H1 (cell line): Measurements from ENCODE around the gene STXBP6. TPM values are rescaled to one million over a fixed set of nuclear protein-coding genes. Genes with fewer than 3 reads are reported as not detected.
A peak's percentile ranks its signal among the peaks of the same experiment; 100 is the strongest.

Experiments used
- CTCF ChIA-PET: fragments of 300-600 bp; sonication (Branson Sonifier 250); formaldehyde crosslinking; loops from one replicate; lab custom pipeline; 2021; ENCODE audit not compliant: partially characterized antibody; lab: Charles Lee
- POLR2A ChIA-PET: fragments of 300-600 bp; sonication (Branson Sonifier 250); formaldehyde crosslinking; loops from one replicate; lab custom pipeline; 2021; ENCODE audit warnings: inconsistent platforms; ENCODE audit not compliant: partially characterized antibody; lab: Charles Lee
- DNase-seq, 2 experiments: peaks; one replicate each; pipeline versions ENCODE4 v3.0.0 to v3.0.0-alpha.2; 2010 to 2022; ENCODE audit warnings: low spot score in 2 of 2, low read depth in 1 of 2, mixed read lengths in 1 of 2
- FAIRE-seq: peaks from 2 replicates; lab custom pipeline; 2011; peaks lifted over from hg19 to GRCh38; lab: Jason Lieb, UNC
- H2AFZ ChIP-seq: 2 replicates; pipeline ENCODE4 v1.8.1; 2012; ENCODE audit warnings: low read length, inconsistent platforms
- H2AK5ac ChIP-seq: 2 replicates; pipeline ENCODE4 v1.6.1; 2013; ENCODE audit warnings: low read depth, low read length
- H2BK120ac ChIP-seq: replicated peaks from 2 replicates; pipeline ENCODE3; 2013; ENCODE audit warnings: low read depth, low read length, inconsistent platforms
- H2BK12ac ChIP-seq: 2 replicates; pipeline ENCODE4 v1.6.1; 2013; ENCODE audit warnings: low read depth, low read length
- H2BK15ac ChIP-seq: 2 replicates; pipeline ENCODE4 v1.6.1; 2013; ENCODE audit warnings: low read length
- H2BK20ac ChIP-seq: 2 replicates; pipeline ENCODE4 v1.6.1; 2013; ENCODE audit warnings: low read length
- H2BK5ac ChIP-seq: 2 replicates; pipeline ENCODE4 v1.6.1; 2013; ENCODE audit warnings: low read depth, low read length
- H3K14ac ChIP-seq: 2 replicates; pipeline ENCODE4 v1.6.1; 2013; ENCODE audit warnings: inconsistent platforms; ENCODE audit not compliant: insufficient read length
- H3K18ac ChIP-seq: 2 replicates; pipeline ENCODE4 v1.6.1; 2013; ENCODE audit warnings: low read length; ENCODE audit errors: extremely low read depth
- H3K23ac ChIP-seq: 2 replicates; pipeline ENCODE4 v1.6.1; 2013; ENCODE audit warnings: inconsistent platforms; ENCODE audit not compliant: insufficient read length
- H3K23me2 ChIP-seq: 2 replicates; pipeline ENCODE4 v1.6.1; 2013; ENCODE audit warnings: low read depth, low read length
- H3K27ac ChIP-seq: 2 replicates; pipeline ENCODE4 v1.6.1; 2011; ENCODE audit warnings: low read depth, low read length, inconsistent platforms
- H3K27me3 ChIP-seq, 4 experiments: replicated peaks in 1 of 4; 1 replicate in 1 of 4; 2 replicates in 3 of 4; pipeline versions ENCODE4 v1.6.1 to v1.8.1; 2011 to 2013; ENCODE audit warnings: low read length in 3 of 4, mild to moderate bottlenecking in 3 of 4, inconsistent platforms in 2 of 4, mixed read lengths in 2 of 4, moderate library complexity in 1 of 4; ENCODE audit not compliant: control insufficient read depth in 3 of 4, insufficient read depth in 3 of 4; ENCODE audit errors: extremely low read depth in 1 of 4
- H3K36me3 ChIP-seq, 4 experiments: 2 replicates each; pipeline versions ENCODE4 v1.6.1 to v1.8.1; 2011 to 2013; ENCODE audit warnings: mild to moderate bottlenecking in 4 of 4, low read length in 3 of 4, moderate library complexity in 2 of 4, control low read depth in 1 of 4, inconsistent platforms in 1 of 4; ENCODE audit not compliant: insufficient read depth in 4 of 4, control insufficient read depth in 2 of 4
- H3K4ac ChIP-seq: replicated peaks from 2 replicates; pipeline ENCODE3; 2013; ENCODE audit warnings: low read length, low read depth, mixed read lengths, inconsistent platforms; ENCODE audit not compliant: insufficient read length
- H3K4me1 ChIP-seq, 4 experiments: replicated peaks in 1 of 4; 1 replicate in 1 of 4; 2 replicates in 3 of 4; pipeline versions ENCODE4 v1.6.1 to v1.8.1; 2011 to 2013; ENCODE audit warnings: low read length in 3 of 4, inconsistent platforms in 2 of 4, mixed read lengths in 1 of 4; ENCODE audit not compliant: insufficient read depth in 4 of 4, control insufficient read depth in 3 of 4
- H3K4me2 ChIP-seq, 2 experiments: 2 replicates each; pipeline versions ENCODE4 v1.6.1 to v1.8.1; 2011 to 2013; ENCODE audit warnings: low read depth in 2 of 2, low read length in 2 of 2, control low read depth in 1 of 2, inconsistent platforms in 1 of 2, mild to moderate bottlenecking in 1 of 2; ENCODE audit not compliant: insufficient read depth in 1 of 2
- H3K4me3 ChIP-seq, 4 experiments: fragments of 200-600, 300-600 bp in 1 of 4; sonication (generic), shearing (Covaris generic), sonication (Bioruptor Twin) in 1 of 4; 2 replicates each; pipeline versions ENCODE4 v1.5.1 to v1.8.1; 2011 to 2016; ENCODE audit warnings: low read length in 4 of 4, low read depth in 3 of 4, control low read depth in 2 of 4, inconsistent platforms in 2 of 4, mild to moderate bottlenecking in 2 of 4, mixed read lengths in 1 of 4, moderate library complexity in 1 of 4; ENCODE audit not compliant: insufficient read depth in 2 of 4; ENCODE audit errors: extremely low read depth in 1 of 4
- H3K56ac ChIP-seq: replicated peaks from 2 replicates; pipeline ENCODE3; 2013; ENCODE audit warnings: low read depth, mild to moderate bottlenecking, mixed read lengths, low read length, inconsistent platforms; ENCODE audit not compliant: insufficient read length
- H3K79me1 ChIP-seq: 2 replicates; pipeline ENCODE4 v1.6.1; 2013; ENCODE audit warnings: low read depth, low read length, control low read depth
- H3K79me2 ChIP-seq, 2 experiments: 2 replicates each; pipeline versions ENCODE4 v1.6.1 to v1.8.1; 2012 to 2013; ENCODE audit warnings: low read length in 2 of 2, mild to moderate bottlenecking in 2 of 2, inconsistent platforms in 1 of 2; ENCODE audit not compliant: insufficient read depth in 2 of 2, control insufficient read depth in 1 of 2
- H3K9ac ChIP-seq, 4 experiments: replicated peaks in 1 of 4; 1 replicate in 1 of 4; 2 replicates in 3 of 4; pipeline versions ENCODE4 v1.6.1 to v1.8.1; 2011 to 2013; ENCODE audit warnings: low read depth in 3 of 4, low read length in 3 of 4, control low read depth in 2 of 4, mild to moderate bottlenecking in 2 of 4, moderate library complexity in 2 of 4, inconsistent platforms in 1 of 4; ENCODE audit errors: extremely low read depth in 1 of 4
- H3K9me3 ChIP-seq, 2 experiments: 2 replicates each; pipeline versions ENCODE4 v1.6.1 to v1.8.1; 2012 to 2013; ENCODE audit warnings: mild to moderate bottlenecking in 2 of 2, moderate library complexity in 2 of 2, control low read depth in 1 of 2, inconsistent platforms in 1 of 2, low read depth in 1 of 2, low read length in 1 of 2, mixed read lengths in 1 of 2; ENCODE audit not compliant: insufficient read depth in 2 of 2
- H4K20me1 ChIP-seq, 2 experiments: replicated peaks in 1 of 2; 2 replicates each; pipeline versions ENCODE3 to v1.8.1; 2011 to 2013; ENCODE audit warnings: inconsistent platforms in 2 of 2, low read length in 2 of 2, mild to moderate bottlenecking in 1 of 2; ENCODE audit not compliant: insufficient read depth in 2 of 2, control insufficient read depth in 1 of 2
- H4K5ac ChIP-seq: 2 replicates; pipeline ENCODE4 v1.6.1; 2013; ENCODE audit warnings: low read length, low read depth, mixed read lengths, inconsistent platforms; ENCODE audit not compliant: insufficient read length
- H4K8ac ChIP-seq: 2 replicates; pipeline ENCODE4 v1.8.0; 2013; ENCODE audit warnings: mild to moderate bottlenecking, moderate library complexity, low read length, inconsistent platforms; ENCODE audit not compliant: insufficient read depth; ENCODE audit errors: extremely low read depth
- H4K91ac ChIP-seq: replicated peaks from 2 replicates; pipeline ENCODE3; 2013; ENCODE audit warnings: low read length, mixed read lengths, inconsistent platforms; ENCODE audit not compliant: insufficient read length
- SP1 ChIP-seq: IDR thresholded peaks from 2 replicates; pipeline ENCODE4 v1.6.1; 2011; ENCODE audit warnings: low read depth, low read length
- WGBS, 2 experiments: shearing (Covaris generic) in 1 of 2; methylation state at CpG; one replicate each; pipeline versions ENCODE4 v1.1.6 to v1.1.7; 2013 to 2015; ENCODE audit warnings: low lambda C conversion rate in 2 of 2, mixed read lengths in 2 of 2, inconsistent platforms in 1 of 2, low coverage in 1 of 2, missing lambda C conversion rate in 1 of 2; ENCODE audit not compliant: insufficient replicate concordance in 2 of 2, insufficient coverage in 1 of 2, insufficient read length in 1 of 2; ENCODE audit errors: extremely low coverage in 1 of 2, missing lambda C conversion rate in 1 of 2; 5-methylcytosine and 5-hydroxymethylcytosine counted together
- polyA plus RNA-seq, 7 experiments: library from polyadenylated mRNA; depleted of rRNA in 3 of 7; stranded (reverse) in 5 of 7; unstranded in 2 of 7; fragments of >200 nt in 5 of 7; fragments of 200-250 nt in 2 of 7; gene quantifications; 1 replicate in 5 of 7; 2 replicates in 1 of 7; 4 replicates in 1 of 7; pipeline versions ENCODE4 v1.2.1 to v1.2.3, GENCODE V29; 2011 to 2013; ENCODE audit warnings: missing spikeins in 2 of 7, mixed read lengths in 2 of 7
- total RNA-seq: library from RNA; stranded (reverse); fragmentation: NEBNext Ultra II Directional; extraction: Animal tissue kit (Norgen Biotek cat#: 25700); gene quantifications from 2 replicates; pipeline ENCODE4 v1.2.1, GENCODE V29; 2021

The STXBP6 gene
- total and polyA plus RNA-seq, 2 of the 8 experiments (the other 6 are each of a cell fraction or from before 2014, with no cell fraction given): 9.4 to 18.1 TPM

- H3K14ac ChIP-seq: no peak overlapping the region
- H3K23me2 ChIP-seq: no peaks in the 10 kb centered on the region
- no peak overlapping the region for H2BK120ac ChIP-seq
- H3K4me1 ChIP-seq: no peaks in the 10 kb centered on the region
- no peak overlapping the region for H3K9ac ChIP-seq
- H3K18ac ChIP-seq: no peak overlapping the region
- no peak overlapping the region for H4K91ac ChIP-seq
- H3K9me3 ChIP-seq: peaks cover 0 to 7% of the 10 kb centered on the region in 2 experiments; a peak in 1 of 4 replicates
- no peak overlapping the region for H3K4ac ChIP-seq
- H3K27me3 ChIP-seq: no peaks in the 10 kb centered on the region
- H2AK5ac ChIP-seq: 0 out of 2 replicates have a peak overlapping the region, but pooled peaks have one; percentile 39
- no peaks in the 10 kb centered on the region for H3K79me1 ChIP-seq
- H4K8ac ChIP-seq: no peak overlapping the region
- WGBS, 2 experiments: 67% methylated on average over 4 of the region's 4 CpGs; no CpG with 5 or more reads in 1 of the 2 experiments
- no peaks in the 10 kb centered on the region for H4K20me1 ChIP-seq
- FAIRE-seq (no peak), DNase-seq (no peak)
- H2BK20ac ChIP-seq: no peak overlapping the region
- H2BK12ac ChIP-seq: no peak overlapping the region
- POLR2A ChIA-PET: interaction anchor here (1.2 kb wide), 1 partner anchor 11 kb away, joined by 3 read pairs; no protein-coding TSS in a partner anchor
- no peak for TF ChIP-seq SP1
- H3K23ac ChIP-seq: no peak overlapping the region
- H2BK5ac ChIP-seq: no peak overlapping the region
- no peak overlapping the region for H3K56ac ChIP-seq
- no peaks in the 10 kb centered on the region for H3K79me2 ChIP-seq
- no peak overlapping the region for H3K4me2 ChIP-seq
- no peak overlapping the region for H2AFZ ChIP-seq
- H3K36me3 ChIP-seq: no peaks in the 10 kb centered on the region
- H3K27ac ChIP-seq: no peak overlapping the region
- no peak overlapping the region for H3K4me3 ChIP-seq
- peak overlapping the region; percentile 61; the same call in 1 of the 2 replicates for H2BK15ac ChIP-seq
- no peak overlapping the region for H4K5ac ChIP-seq
- CTCF ChIA-PET: interaction anchor here (0.6 to 1.6 kb wide), 3 partner anchors 9 to 238 kb away, joined by 3 to 4 read pairs (median 3); no protein-coding TSS in a partner anchor
Observed at GRCh38 chr14:24895243-24895583, 154.7 kb downstream of the STXBP6 start.
